WTC11 (cell line): ENCODE measurements around the gene LAMTOR5. TPM values are rescaled to one million over a fixed set of nuclear protein-coding genes. Genes with fewer than 3 reads are reported as not detected.

ENCODE experiments used
- ATAC-seq: fragments of 200-7000 bp; cut with Tn5 transposase; 2 replicates; pipeline ENCODE4 v1.10.0; 2021; ENCODE audit warnings: mild to moderate bottlenecking, moderate library complexity
- CTCF ChIA-PET: fragments of 300-600 bp; sonication (Branson Sonifier 250); formaldehyde crosslinking; loops from one replicate; lab custom pipeline; 2021; ENCODE audit warnings: antibody characterized with exemption; lab: Charles Lee
- POLR2A ChIA-PET: fragments of 350-600 bp; sonication (Branson Sonifier 250); formaldehyde crosslinking; loops from one replicate; lab custom pipeline; 2021; ENCODE audit warnings: antibody characterized with exemption; lab: Charles Lee
- DNase-seq: peaks from one replicate; pipeline ENCODE4 v3.0.0; 2021; ENCODE audit warnings: low spot score
- H3K27ac Mint-ChIP-seq: 2 replicates; pipeline ENCODE4 v1.8.0; 2021; ENCODE audit warnings: mixed read lengths
- H3K27me3 Mint-ChIP-seq: 2 replicates; pipeline ENCODE4 v1.8.0; 2021; ENCODE audit warnings: low read depth, mild to moderate bottlenecking, moderate library complexity, mixed read lengths
- H3K36me3 Mint-ChIP-seq: 2 replicates; pipeline ENCODE4 v1.8.0; 2021; ENCODE audit warnings: mixed read lengths
- H3K4me1 Mint-ChIP-seq: 2 replicates; pipeline ENCODE4 v1.8.0; 2022; ENCODE audit warnings: mixed read lengths
- H3K4me3 Mint-ChIP-seq: 2 replicates; pipeline ENCODE4 v1.8.0; 2021; ENCODE audit warnings: mild to moderate bottlenecking, moderate library complexity, mixed read lengths
- H3K9me3 Mint-ChIP-seq: 2 replicates; pipeline ENCODE4 v1.8.0; 2021; ENCODE audit warnings: mixed read lengths
- ARID4B ChIP-seq: sonication (generic); formaldehyde crosslinking; IDR thresholded peaks from 2 replicates; pipeline ENCODE4 v1.8.0; 2023; ENCODE audit warnings: missing genetic modification reagents, mild to moderate bottlenecking, borderline replicate concordance
- E2F4 ChIP-seq: sonication (generic); formaldehyde crosslinking; IDR thresholded peaks from 2 replicates; pipeline ENCODE4 v1.8.1; 2022; ENCODE audit warnings: low read depth, mild to moderate bottlenecking, moderate library complexity, missing genetic modification reagents, borderline replicate concordance
- ESRRA ChIP-seq: sonication (generic); formaldehyde crosslinking; IDR thresholded peaks from 2 replicates; pipeline ENCODE4 v1.8.1; 2022; ENCODE audit warnings: mild to moderate bottlenecking, missing genetic modification reagents, borderline replicate concordance
- GTF2I ChIP-seq: fragments of 250-450 bp; sonication (Bioruptor Pico); conservative IDR thresholded peaks from 2 replicates; pipeline ENCODE4 v1.4.0; 2021; ENCODE audit warnings: mild to moderate bottlenecking
- IRF2 ChIP-seq: sonication (generic); formaldehyde crosslinking; IDR thresholded peaks from 2 replicates; pipeline ENCODE4 v1.8.0; 2022; ENCODE audit warnings: low read depth, missing genetic modification reagents, borderline replicate concordance
- MXD4 ChIP-seq: fragments of 250-450 bp; sonication (Bioruptor Pico); IDR thresholded peaks from 2 replicates; pipeline ENCODE4 v1.8.0; 2021; ENCODE audit warnings: mild to moderate bottlenecking, moderate library complexity, borderline replicate concordance
- OVOL2 ChIP-seq: fragments of 250-450 bp; sonication (Bioruptor Pico); IDR thresholded peaks from 2 replicates; pipeline ENCODE4 v1.9.0; 2021; ENCODE audit warnings: mild to moderate bottlenecking, borderline replicate concordance
- PRDM15 ChIP-seq: sonication (generic); formaldehyde crosslinking; IDR thresholded peaks from 2 replicates; pipeline ENCODE4 v1.8.0; 2022; ENCODE audit warnings: missing genetic modification reagents
- PREB ChIP-seq: sonication (generic); formaldehyde crosslinking; IDR thresholded peaks from 2 replicates; pipeline ENCODE4 v1.8.1; 2022; ENCODE audit warnings: mild to moderate bottlenecking, missing genetic modification reagents, moderate library complexity, borderline replicate concordance
- PRRX2 ChIP-seq: fragments of 250-450 bp; sonication (Bioruptor Pico); IDR thresholded peaks from 2 replicates; pipeline ENCODE4 v1.8.0; 2021; ENCODE audit warnings: mild to moderate bottlenecking
- RELA ChIP-seq: sonication (generic); formaldehyde crosslinking; IDR thresholded peaks from 2 replicates; pipeline ENCODE4 v1.8.1; 2022; ENCODE audit warnings: missing genetic modification reagents, mild to moderate bottlenecking, borderline replicate concordance
- RORB ChIP-seq: fragments of 250-450 bp; sonication (Bioruptor Pico); IDR thresholded peaks from 2 replicates; pipeline ENCODE4 v1.9.0; 2021; ENCODE audit warnings: mild to moderate bottlenecking
- SP1 ChIP-seq: sonication (generic); formaldehyde crosslinking; conservative IDR thresholded peaks from 2 replicates; pipeline ENCODE4 v1.8.1; 2022; ENCODE audit warnings: missing genetic modification reagents
- TEAD4 ChIP-seq: sonication (generic); formaldehyde crosslinking; IDR thresholded peaks from 2 replicates; pipeline ENCODE4 v1.8.0; 2022; ENCODE audit warnings: mild to moderate bottlenecking, missing genetic modification reagents
- ZNF138 ChIP-seq: sonication (generic); formaldehyde crosslinking; conservative IDR thresholded peaks from 2 replicates; pipeline ENCODE4 v1.8.1; 2022; ENCODE audit warnings: mild to moderate bottlenecking, moderate library complexity, missing genetic modification reagents
- ZNF281 ChIP-seq: sonication (generic); formaldehyde crosslinking; IDR thresholded peaks from 2 replicates; pipeline ENCODE4 v1.8.0; 2023; ENCODE audit warnings: mild to moderate bottlenecking, missing genetic modification reagents
- total RNA-seq: library from RNA; stranded (reverse); gene quantifications from 3 replicates; pipeline ENCODE4 v1.2.3, GENCODE V29; 2021
- TF ChIP-seq, protein P1 (sequence below): fragments of 250-450 bp; sonication (Bioruptor Pico); IDR thresholded peaks from 2 replicates; pipeline ENCODE4 v2.1.2; 2022; ENCODE audit warnings: mild to moderate bottlenecking, moderate library complexity

The LAMTOR5 gene
- total RNA-seq, 1 experiment from 2014 or later, result 76.0 TPM

- ChIA-PET CTCF (interaction anchor here (1.4 to 1.8 kb wide), 3 partner anchors 17 to 53 kb away, joined by 4 to 6 read pairs (median 6); no protein-coding TSS in a partner anchor), POLR2A (no interaction called here)
- ATAC-seq (no peak), DNase-seq (no peak)
- no peak overlapping the region for H3K27ac Mint-ChIP-seq
- no peaks in the 10 kb centered on the region for H3K9me3 Mint-ChIP-seq
- H3K4me1 Mint-ChIP-seq, result no peaks in the 10 kb centered on the region
- TF ChIP-seq MXD4 (CRISPR knock-in tag) (no peak), ESRRA (CRISPR knock-in tag) (no peak), TEAD4 (CRISPR knock-in tag) (no peak), PRRX2 (CRISPR knock-in tag) (no peak), ZNF281 (CRISPR knock-in tag) (no peak), RELA (CRISPR knock-in tag) (no peak), ARID4B (no peak)
- no peaks in the 10 kb centered on the region for H3K27me3 Mint-ChIP-seq
- H3K4me3 Mint-ChIP-seq, result no peak overlapping the region
- H3K36me3 Mint-ChIP-seq, result no peaks in the 10 kb centered on the region
Measured at GRCh38 chr1:110443451-110443850, 36.0 kb upstream of the LAMTOR5 start.

DNA sequence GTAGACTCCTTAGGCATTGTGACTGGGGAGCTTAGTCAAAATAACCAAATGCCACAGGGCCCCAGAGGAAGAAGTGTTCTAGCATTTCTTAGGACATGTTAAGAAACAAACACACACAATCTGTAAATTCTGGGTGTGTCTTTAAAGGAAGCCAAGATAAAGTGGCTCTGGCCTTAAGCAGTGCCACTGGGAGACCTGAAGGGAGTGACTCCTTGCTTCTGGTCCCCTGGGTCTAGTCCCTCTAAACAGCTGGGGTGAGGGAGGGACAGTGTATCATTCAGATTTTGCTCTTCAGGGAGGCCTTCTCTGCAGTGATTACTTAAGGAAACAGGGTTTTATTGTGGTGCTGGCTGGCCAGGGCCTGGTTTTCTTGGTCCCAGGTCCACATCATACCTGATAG is 34.4 kb upstream of the LAMTOR5 start:
- Mint-ChIP-seq H3K4me1 (0 out of 2 replicates have a peak, but pooled peaks cover 3% of the 10 kb centered on the region), H3K27ac (no peak overlapping the region), H3K4me3 (no peak overlapping the region), H3K27me3 (no peaks in the 10 kb centered on the region), H3K36me3 (no peaks in the 10 kb centered on the region), H3K9me3 (no peaks in the 10 kb centered on the region)
- DNase-seq (no peak), ATAC-seq (no peak)
- CTCF ChIA-PET, result interaction anchor here (0.9 to 1.6 kb wide), 4 partner anchors 13 to 245 kb away, joined by 3 to 4 read pairs (median 4); no protein-coding TSS in a partner anchor
- TF ChIP-seq E2F4 (CRISPR knock-in tag) (no peak), ZNF281 (CRISPR knock-in tag) (no peak), IRF2 (CRISPR knock-in tag) (no peak), OVOL2 (no peak), ZNF138 (CRISPR knock-in tag) (no peak), SP1 (CRISPR knock-in tag) (no peak), GTF2I (CRISPR knock-in tag) (no peak), RORB (CRISPR knock-in tag) (no peak), PREB (CRISPR knock-in tag) (no peak), MXD4 (CRISPR knock-in tag) (no peak), PRDM15 (CRISPR knock-in tag) (no peak)
- TF ChIP-seq, protein P1, sequence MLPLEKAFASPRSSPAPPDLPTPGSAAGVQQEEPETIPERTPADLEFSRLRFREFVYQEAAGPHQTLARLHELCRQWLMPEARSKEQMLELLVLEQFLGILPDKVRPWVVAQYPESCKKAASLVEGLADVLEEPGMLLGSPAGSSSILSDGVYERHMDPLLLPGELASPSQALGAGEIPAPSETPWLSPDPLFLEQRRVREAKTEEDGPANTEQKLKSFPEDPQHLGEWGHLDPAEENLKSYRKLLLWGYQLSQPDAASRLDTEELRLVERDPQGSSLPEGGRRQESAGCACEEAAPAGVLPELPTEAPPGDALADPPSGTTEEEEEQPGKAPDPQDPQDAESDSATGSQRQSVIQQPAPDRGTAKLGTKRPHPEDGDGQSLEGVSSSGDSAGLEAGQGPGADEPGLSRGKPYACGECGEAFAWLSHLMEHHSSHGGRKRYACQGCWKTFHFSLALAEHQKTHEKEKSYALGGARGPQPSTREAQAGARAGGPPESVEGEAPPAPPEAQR (CRISPR knock-in tag), result no peak
- POLR2A ChIA-PET, result no interaction called here
